ENCODE results near the gene CEP135. TPM values are rescaled to one million over a fixed set of nuclear protein-coding genes. Genes with fewer than 3 reads are reported as not detected.

The CEP135 gene
- total RNA-seq, 1 donor: 10.1 TPM

DNA sequence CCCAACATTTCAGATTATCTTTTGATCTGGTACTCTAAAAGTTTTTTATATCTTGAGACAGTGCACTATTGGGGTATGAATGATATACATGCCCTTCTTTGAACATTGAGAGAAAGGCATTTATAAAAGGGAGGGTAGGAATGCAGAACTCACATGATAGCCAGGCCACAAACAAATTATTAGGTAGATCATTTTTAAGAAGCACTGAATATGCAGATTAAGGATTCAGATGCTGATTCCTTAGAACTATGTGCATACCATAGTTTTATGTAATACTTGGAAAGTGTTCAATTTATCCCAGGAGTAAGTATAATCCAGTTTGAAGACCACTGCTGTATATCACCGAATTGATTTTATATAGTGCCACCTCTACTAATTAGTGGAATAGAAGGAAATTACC is 18.6 kb downstream of the CEP135 start:
- Histone ChIP-seq H3K27me3 (ENCODE audit: insufficient read depth, low read length) (no peaks in the 10 kb centered on the region), H3K4me1 (ENCODE audit: insufficient read depth, low read length) (no peaks in the 10 kb centered on the region), H4K20me1 (ENCODE audit: insufficient read depth, low read length) (no peaks in the 10 kb centered on the region), H3K79me2 (ENCODE audit: insufficient read depth, low read length) (no peaks in the 10 kb centered on the region), H3K36me3 (ENCODE audit: insufficient read depth, low read length) (peaks cover 4% of the 10 kb centered on the region), H3K9me3 (ENCODE audit: low read depth, low read length) (no peaks in the 10 kb centered on the region), H3K4me2 (ENCODE audit: insufficient read depth, low read length) (no peak overlapping the region), H2AFZ (ENCODE audit: low read length) (no peak overlapping the region), H3K4me3 (ENCODE audit: insufficient read depth, low read length) (no peak overlapping the region), H3K27ac (ENCODE audit: low read depth, low read length) (no peak overlapping the region)
- DNase-seq (ENCODE audit: insufficient read length, low spot score, missing footprints): no peak
- TF ChIP-seq, protein P1, sequence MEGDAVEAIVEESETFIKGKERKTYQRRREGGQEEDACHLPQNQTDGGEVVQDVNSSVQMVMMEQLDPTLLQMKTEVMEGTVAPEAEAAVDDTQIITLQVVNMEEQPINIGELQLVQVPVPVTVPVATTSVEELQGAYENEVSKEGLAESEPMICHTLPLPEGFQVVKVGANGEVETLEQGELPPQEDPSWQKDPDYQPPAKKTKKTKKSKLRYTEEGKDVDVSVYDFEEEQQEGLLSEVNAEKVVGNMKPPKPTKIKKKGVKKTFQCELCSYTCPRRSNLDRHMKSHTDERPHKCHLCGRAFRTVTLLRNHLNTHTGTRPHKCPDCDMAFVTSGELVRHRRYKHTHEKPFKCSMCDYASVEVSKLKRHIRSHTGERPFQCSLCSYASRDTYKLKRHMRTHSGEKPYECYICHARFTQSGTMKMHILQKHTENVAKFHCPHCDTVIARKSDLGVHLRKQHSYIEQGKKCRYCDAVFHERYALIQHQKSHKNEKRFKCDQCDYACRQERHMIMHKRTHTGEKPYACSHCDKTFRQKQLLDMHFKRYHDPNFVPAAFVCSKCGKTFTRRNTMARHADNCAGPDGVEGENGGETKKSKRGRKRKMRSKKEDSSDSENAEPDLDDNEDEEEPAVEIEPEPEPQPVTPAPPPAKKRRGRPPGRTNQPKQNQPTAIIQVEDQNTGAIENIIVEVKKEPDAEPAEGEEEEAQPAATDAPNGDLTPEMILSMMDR (IDR thresholded peaks at IDR 0.05; ENCODE audit: extremely low read depth, low read depth, low read length): no peak

DNA sequence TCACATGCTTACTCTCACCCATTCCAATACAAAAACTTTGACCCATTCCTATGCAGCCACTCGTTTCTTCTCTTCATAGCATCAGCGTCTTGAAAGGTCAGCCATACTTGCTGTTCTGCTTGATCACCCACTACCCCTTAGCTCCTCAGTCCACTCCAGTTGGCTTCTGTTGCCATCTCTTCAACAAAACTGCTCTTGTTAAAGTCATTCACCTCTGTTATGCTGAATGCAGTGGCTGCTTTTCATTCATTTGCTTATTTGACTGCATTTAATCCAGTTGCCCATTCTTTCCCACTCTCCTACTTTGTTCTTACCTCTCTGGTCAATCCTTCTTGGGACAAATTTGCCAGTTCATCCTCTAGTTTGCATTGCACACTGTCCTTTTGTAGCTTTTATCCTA is 24.9 kb downstream of the CEP135 start:
- no peak overlapping the region for H3K4me2 ChIP-seq (ENCODE audit: insufficient read depth, low read length)
- no peak overlapping the region for H3K4me3 ChIP-seq (ENCODE audit: insufficient read depth, low read length)
- no peaks in the 10 kb centered on the region for H3K4me1 ChIP-seq (ENCODE audit: insufficient read depth, low read length)
- H3K79me2 ChIP-seq (ENCODE audit: insufficient read depth, low read length): no peaks in the 10 kb centered on the region
- H2AFZ ChIP-seq (ENCODE audit: low read length): no peak overlapping the region
- H3K27me3 ChIP-seq (ENCODE audit: insufficient read depth, low read length): no peaks in the 10 kb centered on the region
- TF ChIP-seq, protein P1 (IDR thresholded peaks at IDR 0.05; ENCODE audit: extremely low read depth, low read depth, low read length): no peak
- peaks cover 9% of the 10 kb centered on the region for H3K36me3 ChIP-seq (ENCODE audit: insufficient read depth, low read length)
- no peak for DNase-seq (ENCODE audit: insufficient read length, low spot score, missing footprints)
- H3K9me3 ChIP-seq (ENCODE audit: low read depth, low read length): no peaks in the 10 kb centered on the region
- no peaks in the 10 kb centered on the region for H4K20me1 ChIP-seq (ENCODE audit: insufficient read depth, low read length)
- H3K27ac ChIP-seq (ENCODE audit: low read depth, low read length): no peak overlapping the region

DNA sequence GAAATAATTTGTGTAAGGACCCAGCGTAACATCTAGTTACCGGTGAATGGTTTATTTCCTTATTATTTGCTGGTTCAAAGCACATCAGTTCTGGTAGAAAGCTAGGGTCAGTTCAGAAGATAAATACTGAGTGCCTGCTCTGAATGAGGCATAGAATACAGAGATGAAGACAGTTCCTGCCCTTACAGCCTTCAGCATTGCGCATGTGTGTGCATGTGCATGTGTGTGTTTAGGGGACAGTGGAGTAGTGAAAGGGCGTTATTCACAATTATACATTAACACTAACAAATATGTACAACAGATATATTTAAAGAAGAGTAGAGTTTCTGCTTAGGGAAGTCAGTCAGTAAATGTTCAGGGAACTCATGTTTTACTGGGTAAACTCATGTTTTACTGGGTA is 29.1 kb downstream of the CEP135 start:
- Histone ChIP-seq H3K9me3 (ENCODE audit: low read depth, low read length) (no peaks in the 10 kb centered on the region), H3K27me3 (ENCODE audit: insufficient read depth, low read length) (no peaks in the 10 kb centered on the region), H3K36me3 (ENCODE audit: insufficient read depth, low read length) (peaks cover 5% of the 10 kb centered on the region), H3K27ac (ENCODE audit: low read depth, low read length) (no peak overlapping the region), H3K4me2 (ENCODE audit: insufficient read depth, low read length) (no peak overlapping the region), H3K79me2 (ENCODE audit: insufficient read depth, low read length) (no peaks in the 10 kb centered on the region), H2AFZ (ENCODE audit: low read length) (no peak overlapping the region), H3K4me1 (ENCODE audit: insufficient read depth, low read length) (no peaks in the 10 kb centered on the region), H4K20me1 (ENCODE audit: insufficient read depth, low read length) (no peaks in the 10 kb centered on the region), H3K4me3 (ENCODE audit: insufficient read depth, low read length) (no peak overlapping the region)
- DNase-seq (ENCODE audit: insufficient read length, low spot score, missing footprints): no peak
- TF ChIP-seq, protein P1 (IDR thresholded peaks at IDR 0.05; ENCODE audit: extremely low read depth, low read depth, low read length): no peak

DNA sequence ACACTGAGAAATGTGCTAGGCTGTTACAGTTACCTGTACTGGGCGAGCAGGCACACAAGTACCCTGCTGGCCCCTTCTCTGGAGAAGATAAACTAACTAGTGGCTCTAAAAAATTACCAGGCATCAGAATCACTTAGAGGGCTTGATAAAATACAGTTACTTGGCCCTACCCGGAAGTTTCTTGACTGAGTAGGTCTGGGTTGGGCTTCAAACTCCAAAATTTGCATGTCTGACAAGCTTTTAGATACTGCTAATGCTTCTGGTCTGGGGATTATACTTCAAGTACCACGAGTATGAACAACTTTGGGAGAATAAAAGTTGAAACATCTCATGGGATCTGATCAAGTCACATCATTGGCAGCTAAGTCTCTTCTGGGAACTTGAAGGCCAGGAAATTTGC is 30.8 kb downstream of the CEP135 start:
- H2AFZ ChIP-seq (ENCODE audit: low read length): no peak overlapping the region
- no peaks in the 10 kb centered on the region for H3K79me2 ChIP-seq (ENCODE audit: insufficient read depth, low read length)
- DNase-seq (ENCODE audit: insufficient read length, low spot score, missing footprints): no peak
- TF ChIP-seq, protein P1 (IDR thresholded peaks at IDR 0.05; ENCODE audit: extremely low read depth, low read depth, low read length): no peak
- H3K27me3 ChIP-seq (ENCODE audit: insufficient read depth, low read length): no peaks in the 10 kb centered on the region
- H3K9me3 ChIP-seq (ENCODE audit: low read depth, low read length): no peaks in the 10 kb centered on the region
- H4K20me1 ChIP-seq (ENCODE audit: insufficient read depth, low read length): no peaks in the 10 kb centered on the region
- H3K4me1 ChIP-seq (ENCODE audit: insufficient read depth, low read length): no peaks in the 10 kb centered on the region
- no peak overlapping the region for H3K4me2 ChIP-seq (ENCODE audit: insufficient read depth, low read length)
- H3K27ac ChIP-seq (ENCODE audit: low read depth, low read length): no peak overlapping the region
- H3K4me3 ChIP-seq (ENCODE audit: insufficient read depth, low read length): no peak overlapping the region
- H3K36me3 ChIP-seq (ENCODE audit: insufficient read depth, low read length): peaks cover 5% of the 10 kb centered on the region

Data from osteoblast (primary cell).